K562 treated with DMSO at 1 percent for 4 hours (cell line): ENCODE measurements around the gene NUDT12. TPM values are rescaled to one million over a fixed set of nuclear protein-coding genes. Genes with fewer than 3 reads are reported as not detected.

Experiments used
- total RNA-seq: library from RNA; unstranded; fragments of 300-600 nt; gene quantifications from 2 replicates; pipeline ENCODE4 v1.2.3, GENCODE V29; 2022; ENCODE audit not compliant: insufficient read depth

The NUDT12 gene
- 2.4 and 2.7 TPM in 2 replicates for total RNA-seq

GRCh38 chr5:103562453-103563157 lies at the start of gene NUDT12:
NUDT12 (minus strand) TSS chr5:103562789; CDS start chr5:103560248, 2,541 bp downstream.

